ENCODE data around the gene SMYD3. TPM values are rescaled to one million over a fixed set of nuclear protein-coding genes. Genes with fewer than 3 reads are reported as not detected.

Gene SMYD3
- total and polyA plus RNA-seq, 9 of the 15 experiments (the other 6 are each of a cell fraction or from before 2014, with no cell fraction given): 128 to 440 (median 197) TPM

GRCh38 chr1:246122071-246122470, 385.0 kb downstream of the SMYD3 start:
- no peak for TF ChIP-seq TFE3 (CRISPR knock-in tag; IDR thresholded peaks at IDR 0.05)
- TF ChIP-seq ARNT (IDR thresholded peaks at IDR 0.05): no peak
- TF ChIP-seq NKRF (IDR thresholded peaks at IDR 0.05; ENCODE audit: borderline replicate concordance): no peak
- TF ChIP-seq NBN (IDR thresholded peaks at IDR 0.05; ENCODE audit: low read depth): no peak
- TF ChIP-seq CGGBP1 (CRISPR knock-in tag; IDR thresholded peaks at IDR 0.05): no peak
- Histone ChIP-seq H3K9ac (ENCODE audit: insufficient read depth in 1 of 2, low read depth in 2 of 2, low read length in 2 of 2) (no peak overlapping the region), H3K4me1 (replicated peaks in 1 of 2; ENCODE audit: control insufficient read depth in 2 of 2, insufficient read depth in 2 of 2, low read length in 2 of 2) (peaks cover 0 to 7% of the 10 kb centered on the region in 2 experiments; a peak in 2 of 5 replicates), H3K79me2 (ENCODE audit: control insufficient read depth, insufficient read depth, low read length) (no peaks in the 10 kb centered on the region; the same call in 2 of the 3 replicates), H3K4me3 (no peak overlapping the region), H3K27me3 (ENCODE audit: control insufficient read depth in 2 of 2, insufficient read depth in 2 of 2, low read length in 2 of 2) (no peaks in the 10 kb centered on the region), H3K27ac (ENCODE audit: extremely low read depth, low read depth, low read length) (no peak overlapping the region), H3K9me1 (ENCODE audit: control insufficient read depth, insufficient read depth, low read length) (no peaks in the 10 kb centered on the region), H2AFZ (ENCODE audit: low read depth, low read length) (no peak overlapping the region), H3K9me3 (replicated peaks; ENCODE audit: control insufficient read depth, insufficient read depth, low read depth, low read length) (no peaks in the 10 kb centered on the region), H3K36me3 (ENCODE audit: control insufficient read depth, insufficient read depth, low read length) (no peaks in the 10 kb centered on the region), H4K20me1 (replicated peaks; ENCODE audit: control insufficient read depth, insufficient read depth, low read length) (no peaks in the 10 kb centered on the region), H3K4me2 (ENCODE audit: insufficient read depth, low read length) (no peak overlapping the region)
- BruUV-seq (replicated peaks): no TSS peak
- FAIRE-seq (no peak), ATAC-seq (no peak), DNase-seq (ENCODE audit: extremely low read depth in 1 of 4, low spot score in 3 of 4) (no peak)
- intact Hi-C loops (cut with micrococcal nuclease) (no loop called here), in situ Hi-C loops (cut with MboI) (no loop called here)
- 84% methylated on average over 3 of the region's 3 CpGs for WGBS (ENCODE audit: insufficient coverage, low coverage, missing lambda C conversion rate)
- ChIA-PET CTCF (ENCODE audit: low intra/inter-chr PET ratio) (no interaction called here), POLR2A (interaction anchor here (1.0 kb wide), 1 partner anchor 12 kb away, joined by 3 read pairs; no protein-coding TSS in a partner anchor)

All from K562 (cell line).